SK-N-SH treated with all-trans-retinoic acid at 6 μM for 48 hours (cell line): ENCODE measurements around the gene DNAH5.

Source experiments
- ATAC-seq: fragments of 200-7000 bp; cut with Tn5 transposase; 3 replicates; pipeline ENCODE4 v1.9.1; 2020; ENCODE audit warnings: mild to moderate bottlenecking, moderate library complexity
- ARNTL ChIP-seq: fragments of 450-650 bp; formaldehyde crosslinking; IDR thresholded peaks from 2 replicates; pipeline ENCODE4 v1.5.0; 2020; ENCODE audit warnings: low read depth, mild to moderate bottlenecking, moderate library complexity, borderline replicate concordance
- BACH2 ChIP-seq: fragments of 250-450 bp; sonication (Bioruptor Pico); IDR thresholded peaks from 2 replicates; pipeline ENCODE4 v1.9.0; 2021; ENCODE audit warnings: mild to moderate bottlenecking, borderline replicate concordance
- CSDC2 ChIP-seq: fragments of 250-450 bp; sonication (Bioruptor Pico); IDR thresholded peaks from 2 replicates; pipeline ENCODE4 v1.5.0; 2020; ENCODE audit warnings: mild to moderate bottlenecking, moderate library complexity
- ESRRG ChIP-seq: fragments of 250-450 bp; sonication (Bioruptor Pico); IDR thresholded peaks from 2 replicates; pipeline ENCODE4 v1.6.1; 2021; ENCODE audit warnings: mild to moderate bottlenecking
- GLIS3 ChIP-seq: fragments of 250-450 bp; sonication (Bioruptor Pico); IDR thresholded peaks from 2 replicates; pipeline ENCODE4 v1.5.0; 2020; ENCODE audit warnings: mild to moderate bottlenecking, moderate library complexity
- ISL1 ChIP-seq: fragments of 250-450 bp; sonication (Bioruptor Pico); IDR thresholded peaks from 2 replicates; pipeline ENCODE4 v2.1.2; 2022; ENCODE audit warnings: mild to moderate bottlenecking, moderate library complexity
- OSR1 ChIP-seq: fragments of 250-450 bp; sonication (Bioruptor Pico); IDR thresholded peaks from 2 replicates; pipeline ENCODE4 v1.8.0; 2022; ENCODE audit warnings: moderate library complexity, mild to moderate bottlenecking, inconsistent platforms
- PPARA ChIP-seq: fragments of 250-450 bp; sonication (Bioruptor Pico); IDR thresholded peaks from 2 replicates; pipeline ENCODE4 v1.5.0; 2020; ENCODE audit warnings: mild to moderate bottlenecking, borderline replicate concordance
- RARB ChIP-seq: fragments of 250-450 bp; sonication (Bioruptor Pico); IDR thresholded peaks from 2 replicates; pipeline ENCODE4 v1.8.0; 2021; ENCODE audit warnings: mild to moderate bottlenecking, moderate library complexity
- SNAI2 ChIP-seq: fragments of 250-450 bp; sonication (Bioruptor Pico); IDR thresholded peaks from 2 replicates; pipeline ENCODE4 v1.5.0; 2020; ENCODE audit warnings: mild to moderate bottlenecking, moderate library complexity
- TCF4 ChIP-seq: fragments of 250-450 bp; sonication (Bioruptor Pico); IDR thresholded peaks from 2 replicates; pipeline ENCODE4 v1.8.0; 2021; ENCODE audit warnings: mild to moderate bottlenecking, moderate library complexity, borderline replicate concordance
- TOX ChIP-seq: fragments of 250-450 bp; sonication (Bioruptor Pico); IDR thresholded peaks from 2 replicates; pipeline ENCODE4 v1.8.0; 2021; ENCODE audit warnings: mild to moderate bottlenecking, moderate library complexity, borderline replicate concordance
- ZC3H10 ChIP-seq: fragments of 250-450 bp; sonication (Bioruptor Pico); IDR thresholded peaks from 2 replicates; pipeline ENCODE4 v1.5.1; 2021; ENCODE audit warnings: mild to moderate bottlenecking, moderate library complexity
- ZFP3 ChIP-seq: fragments of 250-450 bp; sonication (Bioruptor Pico); IDR thresholded peaks from 2 replicates; pipeline ENCODE4 v1.5.0; 2020; ENCODE audit warnings: mild to moderate bottlenecking, moderate library complexity
- ZFP30 ChIP-seq: fragments of 450-650 bp; formaldehyde crosslinking; IDR thresholded peaks from 2 replicates; pipeline ENCODE4 v1.5.0; 2022; ENCODE audit warnings: mild to moderate bottlenecking, moderate library complexity
- ZNF565 ChIP-seq: fragments of 450-650 bp; formaldehyde crosslinking; conservative IDR thresholded peaks from 2 replicates; pipeline ENCODE4 v1.5.0; 2020; ENCODE audit warnings: low read depth, mild to moderate bottlenecking, moderate library complexity
- ZNF70 ChIP-seq: fragments of 450-650 bp; formaldehyde crosslinking; IDR thresholded peaks from 2 replicates; pipeline ENCODE4 v1.5.0; 2020; ENCODE audit warnings: mild to moderate bottlenecking, moderate library complexity
- ZNF8 ChIP-seq: fragments of 450-650 bp; formaldehyde crosslinking; IDR thresholded peaks from 2 replicates; pipeline ENCODE4 v1.5.0; 2020; ENCODE audit warnings: mild to moderate bottlenecking, moderate library complexity
- TF ChIP-seq, protein P1 (sequence below): fragments of 250-450 bp; sonication (Bioruptor Pico); IDR thresholded peaks from 2 replicates; pipeline ENCODE4 v1.8.0; 2020; ENCODE audit warnings: mild to moderate bottlenecking, moderate library complexity, borderline replicate concordance
- TF ChIP-seq, protein P2 (sequence below): fragments of 250-450 bp; sonication (Bioruptor Pico); IDR thresholded peaks from 2 replicates; pipeline ENCODE4 v1.5.1; 2020; ENCODE audit warnings: low read depth, mild to moderate bottlenecking, moderate library complexity
- TF ChIP-seq, protein P3 (sequence below): fragments of 250-450 bp; sonication (Bioruptor Pico); IDR thresholded peaks from 2 replicates; pipeline ENCODE4 v1.8.0; 2021; ENCODE audit warnings: low read depth, mild to moderate bottlenecking, moderate library complexity, borderline replicate concordance

Gene DNAH5

DNA sequence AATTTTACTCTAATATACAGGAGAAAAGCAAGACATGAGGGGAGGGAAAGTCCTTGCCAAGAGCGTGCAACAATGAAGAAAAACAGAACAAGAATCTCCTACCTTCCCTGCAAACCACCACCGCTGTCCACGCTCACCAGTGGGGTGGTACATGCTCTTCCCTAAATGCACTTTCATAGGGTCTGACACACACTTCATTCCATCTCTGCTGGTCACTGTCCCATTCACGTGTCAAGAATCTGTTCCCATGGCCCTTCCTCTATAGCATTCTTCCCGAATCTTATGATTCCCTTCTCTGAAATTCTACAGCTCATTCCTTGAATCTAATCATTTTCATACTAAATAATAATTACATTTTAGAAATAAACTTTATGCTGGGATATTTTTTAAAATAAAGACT is 11.4 kb upstream of the DNAH5 start:
- no peak for TF ChIP-seq PPARA
- no peak for TF ChIP-seq TOX (CRISPR knock-in tag)
- no peak for TF ChIP-seq ZNF70 (CRISPR knock-in tag)
- ATAC-seq, result no peak

DNA sequence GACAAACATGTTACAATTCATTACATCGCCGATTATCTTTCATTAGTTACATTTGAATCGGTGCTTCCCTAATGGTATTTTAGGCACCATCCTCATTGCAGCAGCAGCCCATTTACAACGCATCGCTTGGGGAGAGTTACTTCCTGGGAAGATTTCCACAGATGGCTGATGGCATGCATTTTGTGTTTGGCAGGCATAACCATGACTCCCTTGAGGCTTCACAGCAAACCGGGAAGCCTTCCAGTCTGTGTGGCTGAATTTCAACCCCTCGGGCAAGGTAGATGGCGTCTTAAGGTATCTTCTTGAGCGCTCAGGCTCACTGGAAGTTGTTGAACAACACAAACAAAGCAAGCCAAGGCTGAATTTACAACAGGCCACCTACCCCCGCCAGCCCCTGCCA is 1.6 kb upstream of the DNAH5 start:
- no peak for ATAC-seq
- TF ChIP-seq TOX (CRISPR knock-in tag), result no peak
- no peak for TF ChIP-seq TCF4
- TF ChIP-seq GLIS3 (CRISPR knock-in tag), result no peak
- no peak for TF ChIP-seq ZFP3 (CRISPR knock-in tag)
- no peak for TF ChIP-seq ZFP30 (CRISPR knock-in tag)
- no peak for TF ChIP-seq BACH2
- TF ChIP-seq PPARA, result no peak

DNA sequence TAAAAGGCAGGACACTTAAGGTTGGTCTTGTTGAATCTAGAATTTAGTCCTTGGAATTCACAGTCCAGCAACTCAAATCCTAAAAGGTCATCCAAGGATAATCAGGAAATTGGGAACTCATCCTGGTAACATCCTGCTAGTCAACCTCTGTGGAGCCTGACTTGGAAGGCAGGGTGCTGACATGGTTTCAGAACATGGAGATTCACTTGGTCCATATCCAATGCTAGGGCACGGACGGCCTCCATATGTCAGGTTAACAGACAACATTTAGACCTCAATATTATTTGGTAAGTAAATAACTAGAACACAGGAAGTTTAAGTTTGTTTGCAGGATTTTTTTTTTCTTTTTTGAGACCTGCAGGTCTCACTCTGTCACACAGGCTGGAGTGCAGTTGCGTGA is 783 bp upstream of the DNAH5 start:
- no peak for ATAC-seq
- TF ChIP-seq SNAI2 (CRISPR knock-in tag) (no peak), ZNF70 (CRISPR knock-in tag) (no peak), ISL1 (CRISPR knock-in tag) (no peak), ZFP30 (CRISPR knock-in tag) (no peak), CSDC2 (CRISPR knock-in tag) (no peak), ZNF565 (CRISPR knock-in tag) (no peak), BACH2 (no peak), ZFP3 (CRISPR knock-in tag) (no peak), GLIS3 (CRISPR knock-in tag) (no peak), TCF4 (no peak), PPARA (no peak)
- TF ChIP-seq, protein P1, sequence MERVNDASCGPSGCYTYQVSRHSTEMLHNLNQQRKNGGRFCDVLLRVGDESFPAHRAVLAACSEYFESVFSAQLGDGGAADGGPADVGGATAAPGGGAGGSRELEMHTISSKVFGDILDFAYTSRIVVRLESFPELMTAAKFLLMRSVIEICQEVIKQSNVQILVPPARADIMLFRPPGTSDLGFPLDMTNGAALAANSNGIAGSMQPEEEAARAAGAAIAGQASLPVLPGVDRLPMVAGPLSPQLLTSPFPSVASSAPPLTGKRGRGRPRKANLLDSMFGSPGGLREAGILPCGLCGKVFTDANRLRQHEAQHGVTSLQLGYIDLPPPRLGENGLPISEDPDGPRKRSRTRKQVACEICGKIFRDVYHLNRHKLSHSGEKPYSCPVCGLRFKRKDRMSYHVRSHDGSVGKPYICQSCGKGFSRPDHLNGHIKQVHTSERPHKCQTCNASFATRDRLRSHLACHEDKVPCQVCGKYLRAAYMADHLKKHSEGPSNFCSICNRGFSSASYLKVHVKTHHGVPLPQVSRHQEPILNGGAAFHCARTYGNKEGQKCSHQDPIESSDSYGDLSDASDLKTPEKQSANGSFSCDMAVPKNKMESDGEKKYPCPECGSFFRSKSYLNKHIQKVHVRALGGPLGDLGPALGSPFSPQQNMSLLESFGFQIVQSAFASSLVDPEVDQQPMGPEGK (CRISPR knock-in tag), result no peak
- TF ChIP-seq, protein P2, sequence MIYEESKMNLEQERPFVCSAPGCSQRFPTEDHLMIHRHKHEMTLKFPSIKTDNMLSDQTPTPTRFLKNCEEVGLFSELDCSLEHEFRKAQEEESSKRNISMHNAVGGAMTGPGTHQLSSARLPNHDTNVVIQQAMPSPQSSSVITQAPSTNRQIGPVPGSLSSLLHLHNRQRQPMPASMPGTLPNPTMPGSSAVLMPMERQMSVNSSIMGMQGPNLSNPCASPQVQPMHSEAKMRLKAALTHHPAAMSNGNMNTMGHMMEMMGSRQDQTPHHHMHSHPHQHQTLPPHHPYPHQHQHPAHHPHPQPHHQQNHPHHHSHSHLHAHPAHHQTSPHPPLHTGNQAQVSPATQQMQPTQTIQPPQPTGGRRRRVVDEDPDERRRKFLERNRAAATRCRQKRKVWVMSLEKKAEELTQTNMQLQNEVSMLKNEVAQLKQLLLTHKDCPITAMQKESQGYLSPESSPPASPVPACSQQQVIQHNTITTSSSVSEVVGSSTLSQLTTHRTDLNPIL (CRISPR knock-in tag), result no peak

DNA sequence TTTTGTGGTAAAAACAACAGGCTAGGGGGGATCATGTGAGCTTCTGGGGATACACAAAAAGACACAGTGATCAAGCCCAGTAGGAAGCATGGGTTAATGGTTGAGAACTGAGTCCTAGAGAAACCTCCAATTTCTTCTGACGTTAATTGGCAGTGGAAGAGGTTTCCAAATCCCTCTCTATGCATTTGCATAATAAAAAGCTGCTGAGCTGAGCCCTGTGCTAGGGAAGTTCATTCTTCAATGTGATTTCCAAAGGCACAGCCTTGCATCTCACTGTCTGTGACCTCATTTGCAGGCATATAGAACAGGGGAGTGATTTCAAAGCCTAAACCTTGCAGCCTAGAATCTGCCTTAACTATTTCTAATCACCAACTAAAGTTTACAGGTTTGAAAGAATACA is 812 bp downstream of the DNAH5 start:
- ATAC-seq, result no peak
- TF ChIP-seq, protein P2 (CRISPR knock-in tag), result no peak
- no peak for TF ChIP-seq CSDC2 (CRISPR knock-in tag)
- no peak for TF ChIP-seq SNAI2 (CRISPR knock-in tag)
- no peak for TF ChIP-seq ZFP30 (CRISPR knock-in tag)
- TF ChIP-seq RARB (CRISPR knock-in tag), result no peak
- no peak for TF ChIP-seq BACH2
- TF ChIP-seq ESRRG (CRISPR knock-in tag), result no peak
- no peak for TF ChIP-seq PPARA
- TF ChIP-seq ZNF8 (CRISPR knock-in tag), result no peak
- no peak for TF ChIP-seq OSR1 (CRISPR knock-in tag)
- TF ChIP-seq ARNTL (CRISPR knock-in tag), result no peak
- no peak for TF ChIP-seq ZC3H10
- TF ChIP-seq, protein P3, sequence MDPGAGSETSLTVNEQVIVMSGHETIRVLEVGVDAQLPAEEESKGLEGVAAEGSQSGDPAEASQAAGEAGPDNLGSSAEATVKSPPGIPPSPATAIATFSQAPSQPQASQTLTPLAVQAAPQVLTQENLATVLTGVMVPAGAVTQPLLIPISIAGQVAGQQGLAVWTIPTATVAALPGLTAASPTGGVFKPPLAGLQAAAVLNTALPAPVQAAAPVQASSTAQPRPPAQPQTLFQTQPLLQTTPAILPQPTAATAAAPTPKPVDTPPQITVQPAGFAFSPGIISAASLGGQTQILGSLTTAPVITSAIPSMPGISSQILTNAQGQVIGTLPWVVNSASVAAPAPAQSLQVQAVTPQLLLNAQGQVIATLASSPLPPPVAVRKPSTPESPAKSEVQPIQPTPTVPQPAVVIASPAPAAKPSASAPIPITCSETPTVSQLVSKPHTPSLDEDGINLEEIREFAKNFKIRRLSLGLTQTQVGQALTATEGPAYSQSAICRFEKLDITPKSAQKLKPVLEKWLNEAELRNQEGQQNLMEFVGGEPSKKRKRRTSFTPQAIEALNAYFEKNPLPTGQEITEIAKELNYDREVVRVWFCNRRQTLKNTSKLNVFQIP (CRISPR knock-in tag), result no peak
- TF ChIP-seq, all 23 proteins: peak for 0

DNA sequence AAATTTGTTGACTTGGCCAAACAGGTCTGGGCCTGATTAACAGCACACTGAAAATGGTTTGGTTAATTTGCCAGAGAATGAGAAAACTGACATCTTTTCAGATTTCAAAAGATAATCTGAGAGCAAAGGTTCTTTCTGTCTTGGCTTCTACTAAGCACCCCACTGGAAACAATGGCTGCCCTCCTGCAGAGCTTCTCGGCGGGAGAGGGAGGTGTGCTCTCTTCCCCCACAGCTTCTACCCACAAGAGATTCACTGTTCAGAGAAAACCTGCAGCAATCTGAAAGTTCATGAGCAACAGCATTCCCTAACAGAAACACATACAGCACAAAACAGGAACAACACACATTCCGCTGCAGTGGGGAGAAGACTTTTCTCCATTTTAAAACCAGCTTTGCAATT is 3.0 kb downstream of the DNAH5 start:
- ATAC-seq, result no peak
- TF ChIP-seq ZNF8 (CRISPR knock-in tag) (no peak), OSR1 (CRISPR knock-in tag) (no peak), BACH2 (no peak)
